GM12872 (cell line): ENCODE results near the gene STOM.

ENCODE experiments used
- TF ChIP-seq, protein P1 (sequence below): IDR thresholded peaks from 3 replicates; pipeline ENCODE4 v1.5.1; 2011; ENCODE audit warnings: low read depth, mild to moderate bottlenecking, low read length, moderate library complexity; ENCODE audit not compliant: insufficient read depth

STOM gene

DNA sequence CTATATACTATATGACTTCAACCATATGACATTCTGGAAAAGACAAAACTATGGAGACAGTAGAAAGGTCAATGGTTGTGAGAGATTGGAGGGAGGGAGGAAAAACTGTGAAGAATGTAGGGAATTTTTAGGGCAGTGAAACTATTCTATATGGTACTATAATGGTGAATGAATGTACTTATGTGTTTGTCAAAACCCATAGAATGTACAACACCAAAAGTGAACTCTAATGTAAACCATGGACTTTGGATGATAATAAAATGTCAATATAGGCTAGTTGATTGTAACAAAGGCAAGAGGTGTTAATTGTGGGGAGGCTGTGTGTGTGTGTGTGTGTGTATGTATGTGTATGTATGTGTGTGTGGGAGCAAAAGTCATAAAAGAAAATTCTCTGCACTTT is 10.8 kb upstream of the STOM start:
- TF ChIP-seq, protein P1, sequence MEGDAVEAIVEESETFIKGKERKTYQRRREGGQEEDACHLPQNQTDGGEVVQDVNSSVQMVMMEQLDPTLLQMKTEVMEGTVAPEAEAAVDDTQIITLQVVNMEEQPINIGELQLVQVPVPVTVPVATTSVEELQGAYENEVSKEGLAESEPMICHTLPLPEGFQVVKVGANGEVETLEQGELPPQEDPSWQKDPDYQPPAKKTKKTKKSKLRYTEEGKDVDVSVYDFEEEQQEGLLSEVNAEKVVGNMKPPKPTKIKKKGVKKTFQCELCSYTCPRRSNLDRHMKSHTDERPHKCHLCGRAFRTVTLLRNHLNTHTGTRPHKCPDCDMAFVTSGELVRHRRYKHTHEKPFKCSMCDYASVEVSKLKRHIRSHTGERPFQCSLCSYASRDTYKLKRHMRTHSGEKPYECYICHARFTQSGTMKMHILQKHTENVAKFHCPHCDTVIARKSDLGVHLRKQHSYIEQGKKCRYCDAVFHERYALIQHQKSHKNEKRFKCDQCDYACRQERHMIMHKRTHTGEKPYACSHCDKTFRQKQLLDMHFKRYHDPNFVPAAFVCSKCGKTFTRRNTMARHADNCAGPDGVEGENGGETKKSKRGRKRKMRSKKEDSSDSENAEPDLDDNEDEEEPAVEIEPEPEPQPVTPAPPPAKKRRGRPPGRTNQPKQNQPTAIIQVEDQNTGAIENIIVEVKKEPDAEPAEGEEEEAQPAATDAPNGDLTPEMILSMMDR = no peak

DNA sequence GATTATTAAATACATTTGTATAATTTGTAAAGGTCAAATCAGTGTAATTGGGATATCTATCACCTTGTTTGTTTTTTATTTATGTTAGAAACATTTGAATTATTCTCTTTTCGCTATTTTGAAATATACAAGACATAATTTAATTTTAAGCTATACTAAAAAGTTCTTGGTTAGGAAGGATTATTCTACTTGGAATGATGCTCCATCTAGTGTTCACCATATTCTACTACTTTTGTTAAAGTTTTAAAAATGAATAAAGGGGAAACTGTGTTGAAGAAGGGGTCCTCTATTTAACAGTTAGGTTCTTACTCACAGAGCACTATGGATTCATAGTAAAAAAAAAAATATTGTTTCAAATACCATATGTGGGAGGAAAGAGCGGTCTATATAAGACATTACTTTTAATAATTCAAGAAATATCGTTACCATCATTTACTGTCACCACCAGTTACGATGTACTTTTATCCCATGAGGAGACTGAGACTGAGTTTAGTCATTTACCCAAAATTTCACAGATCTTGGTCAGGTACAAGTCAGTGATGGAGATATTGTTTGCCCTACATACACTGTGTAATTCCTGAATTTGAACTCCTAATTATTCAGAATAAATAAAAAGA is 6.3 kb upstream of the STOM start:
- TF ChIP-seq, protein P1 = no peak

DNA sequence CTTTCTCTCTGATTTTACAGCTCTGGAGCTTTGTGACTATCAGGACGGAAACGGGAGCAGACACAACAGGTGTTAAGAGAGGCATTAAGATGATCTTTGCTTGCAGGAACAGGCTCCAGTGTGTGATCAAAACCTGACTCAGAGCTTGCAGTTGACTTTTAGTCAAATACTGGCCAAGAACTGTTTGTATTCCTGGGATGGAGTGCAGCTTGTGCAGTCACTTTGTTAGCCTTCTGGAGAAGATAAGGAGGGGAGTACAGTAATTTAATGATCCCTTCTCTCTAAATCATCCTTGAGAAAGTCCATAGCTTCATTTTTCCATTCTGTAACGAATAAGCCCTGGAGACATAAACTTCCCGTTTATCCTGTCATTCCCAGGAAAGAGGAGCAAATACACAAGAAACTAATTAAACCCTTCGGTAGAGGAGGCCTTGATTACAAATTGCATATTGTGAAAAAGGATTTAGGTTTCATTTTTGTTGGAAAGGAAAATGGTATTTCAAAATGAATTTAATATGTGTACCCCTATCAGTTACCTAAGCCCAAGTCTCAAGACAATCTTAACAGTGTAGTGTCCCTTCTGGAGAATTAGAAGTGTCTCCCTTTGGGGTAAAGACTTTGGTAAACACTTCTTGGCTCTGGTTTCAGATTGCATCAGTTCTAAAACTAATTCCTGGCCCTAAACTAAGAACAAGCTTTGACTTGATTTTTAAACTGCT is 3.1 kb upstream of the STOM start:
- TF ChIP-seq, protein P1 = no peak

DNA sequence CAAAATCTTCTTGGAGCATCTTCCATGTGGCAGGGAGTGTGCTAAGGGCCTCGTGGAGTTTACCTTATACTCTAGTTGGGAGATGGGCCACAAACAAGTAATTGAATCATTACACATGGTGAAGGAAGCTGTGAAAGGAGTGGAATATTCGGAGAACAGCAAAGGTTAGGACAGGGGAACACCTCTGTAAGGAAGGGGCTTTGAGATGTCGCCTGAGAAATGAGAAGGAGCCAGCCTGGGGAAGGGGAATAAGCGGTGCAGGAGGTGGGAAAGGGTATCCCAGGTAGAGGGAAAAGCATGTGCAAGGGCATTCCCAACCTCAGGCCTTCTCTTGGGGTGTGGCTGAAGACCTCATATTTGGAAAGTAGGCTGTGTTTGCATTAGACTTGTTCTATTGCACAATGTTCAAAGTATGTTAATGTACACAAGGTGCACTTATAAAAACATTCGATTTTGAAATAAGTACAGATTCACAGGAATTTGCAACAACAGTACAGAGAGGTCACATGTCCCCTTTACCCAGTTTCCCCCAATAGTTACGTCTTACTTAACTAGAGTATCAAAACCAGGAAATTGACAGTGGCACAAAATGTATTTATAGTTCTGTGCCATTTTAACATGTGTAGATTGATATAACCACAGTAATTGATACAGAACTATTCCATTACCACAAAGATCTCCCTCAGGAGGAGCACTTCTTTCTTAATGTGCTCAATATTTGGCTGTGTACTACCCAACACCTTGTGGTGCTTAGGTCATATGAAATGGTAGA is 2.4 kb upstream of the STOM start:
- TF ChIP-seq, protein P1 = no peak

DNA sequence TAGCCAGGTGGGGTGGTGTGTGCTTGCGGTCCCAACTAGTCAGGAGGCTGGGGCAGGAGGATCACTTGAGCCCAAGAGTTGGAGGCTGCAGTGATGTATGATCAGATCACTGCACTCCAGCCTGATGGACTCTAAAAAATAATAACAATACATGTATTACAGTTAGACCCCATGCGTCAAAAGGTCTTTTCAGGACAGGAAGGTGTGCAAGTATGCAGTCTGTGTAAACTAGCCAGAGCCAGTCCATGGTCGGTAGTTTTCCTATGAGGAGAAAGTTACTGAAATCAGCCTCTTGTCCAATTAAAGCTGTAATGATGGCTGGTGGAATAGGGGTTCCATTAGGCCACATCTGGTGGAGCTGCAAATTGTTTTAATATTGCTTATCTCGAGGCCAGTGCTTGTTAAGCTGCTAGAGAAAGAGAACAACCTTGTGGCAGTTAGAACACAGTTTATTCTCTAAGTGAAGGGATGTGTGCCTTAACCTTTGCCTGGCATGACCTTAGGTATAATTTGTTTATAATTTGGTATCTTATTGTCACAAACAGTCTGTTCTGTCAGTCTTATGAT is 1.5 kb upstream of the STOM start:
- TF ChIP-seq, protein P1 = no peak

DNA sequence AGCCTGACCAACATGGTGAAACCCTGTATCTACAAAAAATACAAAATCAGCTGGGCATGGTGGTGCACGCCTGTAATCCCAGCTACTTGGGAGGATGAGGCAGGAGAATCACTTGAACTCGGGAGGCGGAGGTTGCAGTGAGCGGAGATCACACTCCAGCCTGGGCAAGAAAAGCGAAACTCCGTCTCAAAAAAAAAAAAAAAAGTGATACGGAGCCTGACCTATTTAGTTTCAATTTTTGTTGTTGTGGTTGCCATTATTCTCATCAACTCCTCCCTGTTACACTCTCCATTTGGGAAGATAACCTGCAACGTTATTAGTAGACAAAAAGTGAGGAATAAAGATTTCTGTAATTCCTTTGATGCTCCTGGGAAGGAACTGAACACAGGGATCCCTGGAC is 1.3 kb downstream of the STOM start:
- TF ChIP-seq, protein P1 = no peak

DNA sequence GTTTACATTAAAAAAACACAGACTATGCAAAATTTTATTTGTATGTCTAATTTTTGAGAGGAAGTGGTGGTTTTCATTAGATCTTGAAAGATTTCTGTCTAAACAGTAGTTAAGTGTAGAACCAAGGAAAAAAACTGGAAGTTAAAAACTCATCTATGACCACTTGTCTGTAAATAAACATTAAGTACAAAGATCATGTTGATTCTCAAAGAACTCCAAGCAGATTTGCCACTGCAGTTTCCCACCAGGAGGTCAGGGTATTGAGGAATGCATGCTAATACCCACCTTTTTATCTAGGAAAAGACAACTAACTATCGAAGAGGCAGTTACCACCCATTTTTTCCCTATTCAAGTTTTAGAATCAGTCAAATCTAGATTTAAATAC is 1.9 kb downstream of the STOM start:
- TF ChIP-seq, protein P1 = no peak
